Raji (cell line): ENCODE measurements around the gene DSTN.

ENCODE experiments used
- POLR2A ChIP-seq: IDR thresholded peaks from 2 replicates; pipeline ENCODE4 v1.6.1; 2011; ENCODE audit warnings: low read depth, low read length, control low read depth; ENCODE audit not compliant: insufficient read depth

The DSTN gene

GRCh38 chr20:17629678-17630089 is 59.8 kb downstream of the DSTN start:
- no peak for TF ChIP-seq POLR2A

- no peak for TF ChIP-seq POLR2A
Measured at GRCh38 chr20:17630151-17630805, 60.4 kb downstream of the DSTN start.

- no peak for TF ChIP-seq POLR2A
Measured at GRCh38 chr20:17630806-17631195, 60.9 kb downstream of the DSTN start.

GRCh38 chr20:17631576-17632319 is 61.9 kb downstream of the DSTN start:
- no peak for TF ChIP-seq POLR2A

- no peak for TF ChIP-seq POLR2A
Measured at GRCh38 chr20:17633221-17633849, 63.5 kb downstream of the DSTN start.

- no peak for TF ChIP-seq POLR2A
Measured at GRCh38 chr20:17633850-17634500, 64.1 kb downstream of the DSTN start.

- no peak for TF ChIP-seq POLR2A
Measured at GRCh38 chr20:17634661-17635331, 64.9 kb downstream of the DSTN start.

GRCh38 chr20:17635332-17636244 is 65.7 kb downstream of the DSTN start:
- TF ChIP-seq POLR2A: no peak

- TF ChIP-seq POLR2A: no peak
Measured at GRCh38 chr20:17636523-17637412, 66.9 kb downstream of the DSTN start.

- TF ChIP-seq POLR2A: no peak
Measured at GRCh38 chr20:17637413-17637780, 67.5 kb downstream of the DSTN start.

- TF ChIP-seq POLR2A: no peak
Measured at GRCh38 chr20:17637985-17638640, 68.2 kb downstream of the DSTN start.

- TF ChIP-seq POLR2A: no peak
Measured at GRCh38 chr20:17638835-17639407, 69.0 kb downstream of the DSTN start.
